IPS DF 4.7 (cell line): Measurements from ENCODE around the gene CCDC170.
"Not testable (repeated sequence)": the region's sequence is repeated elsewhere in the genome, so short reads cannot be mapped to it uniquely, and the experiment has no call there.

Experiments used
- DNase-seq: peaks from one replicate; pipeline ENCODE4 v3.0.0-alpha.2; 2013; ENCODE audit warnings: low spot score; ENCODE audit errors: extremely low read depth

Gene CCDC170

GRCh38 chr6:151544884-151545283 is 51.1 kb downstream of the CCDC170 start:
- DNase-seq = not testable (repeated sequence)

DNA sequence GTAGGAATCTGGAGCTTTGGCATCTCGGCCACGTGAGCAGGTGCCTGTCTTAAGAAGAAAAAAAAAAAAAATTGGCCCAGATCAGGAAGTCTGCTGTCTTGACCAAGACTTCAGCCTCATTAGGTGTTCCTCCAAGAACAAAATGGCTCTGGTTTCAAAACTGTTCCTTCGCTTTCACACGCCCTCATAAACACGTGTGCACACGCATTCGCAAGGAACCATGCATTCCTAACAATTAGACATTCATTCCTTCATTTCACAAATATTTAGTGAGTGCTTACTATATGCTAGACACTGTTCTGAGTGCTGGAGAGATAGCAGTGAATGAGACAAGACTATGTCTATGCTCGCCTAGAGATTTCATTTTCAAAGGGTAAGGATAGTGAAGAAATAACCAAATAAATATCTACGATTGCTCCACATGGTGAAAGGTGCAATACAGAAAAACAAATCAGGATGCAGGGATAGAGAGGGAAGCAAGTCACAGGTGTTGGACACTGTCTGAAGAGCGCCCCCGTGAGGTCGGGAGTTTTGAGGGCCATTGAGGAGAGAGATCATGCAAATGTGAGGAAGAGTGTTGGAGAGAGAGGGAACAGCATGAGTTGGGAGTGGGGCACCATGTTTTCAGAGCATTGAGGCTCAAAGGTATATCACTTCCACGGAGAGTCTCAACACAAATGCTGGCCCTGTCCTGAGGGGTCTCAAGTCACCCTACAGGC is 53.3 kb downstream of the CCDC170 start:
- DNase-seq = no peak

GRCh38 chr6:151548201-151548600 is 54.4 kb downstream of the CCDC170 start:
- DNase-seq = no peak

DNA sequence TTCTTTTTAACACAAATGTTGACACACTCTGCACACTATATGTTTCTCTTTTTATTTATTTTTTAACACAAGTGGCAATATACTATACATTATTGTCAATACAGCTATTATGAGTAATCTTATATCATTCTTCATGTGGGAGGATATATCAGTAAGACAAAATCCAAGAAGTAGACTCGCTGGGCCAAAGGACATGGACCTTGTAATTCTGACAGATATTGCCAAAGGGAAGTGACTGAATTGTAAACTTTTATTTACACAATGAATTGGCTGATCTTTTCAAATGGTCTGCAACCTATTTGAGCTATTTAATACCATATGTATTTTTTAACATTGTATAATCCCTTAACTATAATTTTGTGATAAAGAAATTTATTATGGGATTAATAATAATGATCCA is 56.0 kb downstream of the CCDC170 start:
- DNase-seq = no peak

DNA sequence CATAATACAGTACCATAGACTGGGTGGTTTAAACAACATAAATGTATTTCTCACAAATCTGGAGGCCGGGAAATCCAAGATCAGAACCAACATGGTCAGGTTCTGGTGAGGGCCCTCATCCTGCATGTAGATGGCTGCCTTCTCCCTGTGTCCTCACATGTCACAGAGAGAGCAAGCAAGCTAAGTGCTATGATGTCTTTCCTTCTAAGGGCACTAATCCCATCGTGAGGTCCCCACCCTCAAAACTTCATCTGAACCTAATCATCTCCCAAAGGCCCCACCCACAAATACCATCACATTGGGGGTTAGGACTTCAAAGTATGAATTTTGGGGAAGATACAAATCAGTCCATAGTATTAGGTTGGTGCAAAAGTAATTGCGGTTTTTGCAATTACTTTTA is 56.8 kb downstream of the CCDC170 start:
- DNase-seq = no peak

GRCh38 chr6:151551223-151551857 is 57.5 kb downstream of the CCDC170 start:
- no peak for DNase-seq

DNA sequence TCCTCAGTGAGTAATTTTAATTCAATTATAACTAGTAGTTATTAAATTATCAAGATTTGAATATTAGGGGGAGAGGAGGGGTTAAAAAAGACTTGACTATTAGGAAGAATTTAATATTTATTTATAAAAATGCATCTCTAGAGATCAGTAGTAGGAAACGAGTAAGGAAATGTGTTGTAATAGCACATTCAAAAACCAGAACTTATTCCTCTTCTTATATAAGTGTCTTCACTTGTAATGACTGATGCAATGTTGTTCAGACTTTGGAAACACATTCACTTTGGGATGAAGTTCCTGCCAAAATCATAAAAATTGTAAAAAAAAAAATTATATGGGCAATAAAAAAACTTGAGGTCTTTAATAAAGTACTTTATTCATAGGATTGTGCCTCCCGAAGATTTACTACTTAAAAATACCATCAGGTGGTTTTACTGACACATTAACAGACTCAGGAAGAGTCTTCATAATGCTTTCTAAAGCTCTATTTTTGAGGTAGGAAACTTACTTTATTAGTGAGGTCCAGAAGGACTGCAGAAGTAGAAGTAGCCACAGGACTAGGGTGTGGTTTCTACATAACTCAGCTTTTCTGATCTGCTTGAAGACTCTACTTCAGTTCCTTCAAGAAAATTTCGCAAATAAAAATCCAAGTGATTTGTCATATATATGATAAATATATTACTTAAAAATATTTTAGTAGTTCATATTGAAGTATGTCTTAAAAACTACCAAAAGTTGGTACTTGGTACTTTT is 59.8 kb downstream of the CCDC170 start:
- DNase-seq = no peak

DNA sequence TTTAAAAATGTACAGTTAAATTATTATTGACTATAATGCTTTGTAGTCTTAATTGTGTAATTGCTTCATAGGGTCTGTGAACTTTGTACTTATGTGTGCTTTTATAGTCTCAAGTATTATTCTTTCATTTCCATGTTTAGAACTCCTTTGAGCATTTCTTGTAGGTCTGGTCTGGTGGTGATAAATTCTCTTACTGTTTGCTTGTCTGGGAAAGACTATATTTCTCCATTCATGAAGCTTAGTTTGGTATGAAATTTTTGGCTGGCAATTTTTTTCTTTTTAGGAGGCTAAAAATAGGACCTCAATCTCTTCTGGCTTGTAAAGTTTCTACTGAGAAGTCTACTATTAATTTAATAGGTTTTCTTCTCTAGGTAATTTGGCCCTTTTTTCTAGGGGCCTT is 67.4 kb downstream of the CCDC170 start:
- no peak for DNase-seq

DNA sequence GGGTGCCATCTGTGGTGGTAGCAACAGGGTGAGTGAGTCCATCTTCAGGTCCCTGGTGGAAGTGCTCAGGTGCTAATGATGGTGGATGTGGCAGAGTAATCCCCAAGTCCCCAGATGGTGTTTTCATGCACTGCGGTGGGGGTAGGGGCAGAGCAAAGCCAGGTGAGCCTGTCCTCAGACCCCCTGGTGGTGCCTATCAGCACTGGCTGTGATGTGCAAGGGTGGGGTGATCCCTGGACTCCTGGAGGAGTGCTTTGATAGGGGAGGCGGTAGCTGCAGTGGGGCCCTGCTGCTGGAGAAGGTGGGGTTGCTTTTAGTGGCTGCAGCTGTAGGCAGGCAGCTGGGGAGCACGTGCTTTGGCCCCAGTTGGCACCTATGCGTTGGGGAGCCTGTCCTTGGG is 70.8 kb downstream of the CCDC170 start:
- DNase-seq = no peak

DNA sequence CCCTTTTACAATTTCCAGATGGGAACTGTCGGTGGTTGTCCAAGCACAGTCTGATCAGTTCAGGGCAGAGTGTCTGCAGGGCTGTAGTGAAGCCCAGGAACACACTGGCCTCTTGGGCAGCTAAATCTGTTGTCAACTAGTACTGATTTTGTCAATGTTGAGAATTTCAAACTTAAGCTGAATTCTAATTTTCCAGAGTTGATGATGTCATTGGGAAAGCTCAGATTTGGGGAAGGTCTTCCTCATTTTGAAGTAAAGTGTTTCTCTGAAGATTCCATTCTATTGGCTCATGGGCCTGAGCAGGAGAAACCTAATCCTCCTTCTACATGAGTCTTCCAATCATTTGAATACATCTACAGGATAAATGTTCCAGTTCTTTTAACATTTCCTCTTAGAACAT is 72.1 kb downstream of the CCDC170 start:
- DNase-seq = no peak

- DNase-seq = no peak
Observed at GRCh38 chr6:151566557-151566956, 72.7 kb downstream of the CCDC170 start.

- no peak for DNase-seq
Observed at GRCh38 chr6:151576633-151577032, 82.8 kb downstream of the CCDC170 start.

DNA sequence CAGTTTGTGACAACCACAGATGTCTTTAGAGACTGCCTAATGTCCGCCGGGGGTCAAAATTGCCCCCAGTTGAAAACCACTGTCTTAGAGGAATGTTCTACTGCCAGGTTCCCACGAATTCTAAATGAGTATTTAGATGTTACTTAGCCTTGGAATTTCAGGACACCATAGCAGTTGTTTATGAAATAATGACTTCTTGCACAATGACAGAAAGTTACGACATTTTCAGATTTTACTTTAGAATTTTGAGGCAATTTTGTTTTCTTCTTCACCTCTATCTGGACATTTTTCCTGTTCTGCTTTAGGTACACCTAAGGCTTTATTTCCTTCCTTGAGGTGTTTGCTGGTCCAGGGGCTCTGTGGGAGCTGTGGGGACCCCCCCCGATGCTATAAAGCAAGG is 83.4 kb downstream of the CCDC170 start:
- no peak for DNase-seq

DNA sequence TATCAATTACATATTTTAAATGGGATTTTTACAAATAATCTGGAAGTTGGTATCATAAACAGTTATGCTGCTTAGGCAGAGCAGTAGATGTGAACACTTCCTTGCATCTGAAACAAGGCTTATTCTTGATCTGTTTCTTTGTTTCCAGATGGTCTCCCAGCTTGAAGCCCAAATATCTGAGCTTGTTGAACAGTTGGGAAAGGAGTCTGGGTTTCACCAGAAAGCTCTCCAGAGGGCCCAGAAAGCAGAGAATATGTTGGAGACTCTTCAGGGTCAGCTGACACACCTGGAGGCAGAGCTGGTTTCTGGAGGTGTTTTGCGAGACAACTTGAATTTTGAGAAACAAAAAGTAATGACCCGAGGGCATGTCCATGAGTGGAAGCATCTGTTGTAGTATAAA is 91.9 kb downstream of the CCDC170 start:
- DNase-seq = no peak

GRCh38 chr6:151589667-151590066 is 95.8 kb downstream of the CCDC170 start:
- DNase-seq = no peak

DNA sequence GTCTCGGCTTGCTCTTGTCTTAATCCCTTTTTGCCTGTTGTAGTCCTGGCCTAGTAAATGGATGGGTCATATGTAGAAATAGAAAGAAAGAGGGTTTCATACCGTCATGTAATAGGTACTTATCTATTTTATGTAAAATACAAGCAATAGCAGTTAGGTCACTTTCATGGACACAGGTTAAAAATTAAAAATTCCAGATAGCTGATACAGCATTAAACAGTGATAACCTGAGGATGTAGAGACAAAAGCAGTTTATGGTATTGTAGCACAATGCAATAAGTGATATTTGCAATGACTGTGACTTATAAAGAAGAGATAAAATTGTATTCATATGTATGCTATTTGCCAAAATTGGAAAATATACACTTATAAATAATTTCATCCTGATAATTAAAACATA is 96.9 kb downstream of the CCDC170 start:
- no peak for DNase-seq

- DNase-seq = no peak
Observed at GRCh38 chr6:151592449-151593159, 98.8 kb downstream of the CCDC170 start.

- no peak for DNase-seq
Observed at GRCh38 chr6:151609146-151609902, 115.5 kb downstream of the CCDC170 start.

DNA sequence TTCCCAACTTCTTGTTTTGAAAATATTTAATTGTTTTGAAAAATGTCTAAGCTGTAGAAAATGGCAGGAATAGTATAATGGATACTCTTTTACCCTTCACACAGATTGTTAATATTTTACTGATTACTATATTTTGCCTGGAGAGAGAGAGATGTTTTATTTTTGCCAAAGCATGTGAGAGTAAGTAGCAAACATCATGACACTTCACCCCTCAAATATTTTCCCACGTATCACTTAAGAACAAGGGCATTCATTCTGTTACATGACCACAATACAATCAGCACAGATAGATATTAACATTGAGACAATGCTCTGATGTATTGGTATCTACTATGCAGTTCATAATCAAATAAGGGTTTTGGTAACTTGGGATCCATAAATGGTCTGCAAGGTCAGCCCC is 116.5 kb downstream of the CCDC170 start:
- DNase-seq = no peak

DNA sequence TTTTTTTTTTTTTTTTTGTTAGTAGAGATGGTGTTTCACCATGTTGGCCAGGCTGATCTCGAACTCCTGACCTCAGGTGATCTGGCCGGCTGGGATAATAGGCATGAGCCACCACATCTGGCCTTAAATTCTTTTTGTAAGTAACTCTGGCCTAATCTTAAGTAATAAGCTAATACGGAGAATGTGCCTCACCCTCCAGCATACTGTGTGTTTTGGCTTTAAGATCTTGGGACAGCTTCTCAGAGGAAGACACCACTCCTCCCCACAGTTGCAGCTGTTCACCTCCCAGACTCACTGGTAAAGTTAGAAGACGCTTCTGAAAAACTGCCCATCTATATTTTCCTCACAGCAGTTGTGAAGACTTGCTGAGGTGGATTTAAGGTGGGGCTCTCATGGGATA is 120.8 kb downstream of the CCDC170 start:
- no peak for DNase-seq

DNA sequence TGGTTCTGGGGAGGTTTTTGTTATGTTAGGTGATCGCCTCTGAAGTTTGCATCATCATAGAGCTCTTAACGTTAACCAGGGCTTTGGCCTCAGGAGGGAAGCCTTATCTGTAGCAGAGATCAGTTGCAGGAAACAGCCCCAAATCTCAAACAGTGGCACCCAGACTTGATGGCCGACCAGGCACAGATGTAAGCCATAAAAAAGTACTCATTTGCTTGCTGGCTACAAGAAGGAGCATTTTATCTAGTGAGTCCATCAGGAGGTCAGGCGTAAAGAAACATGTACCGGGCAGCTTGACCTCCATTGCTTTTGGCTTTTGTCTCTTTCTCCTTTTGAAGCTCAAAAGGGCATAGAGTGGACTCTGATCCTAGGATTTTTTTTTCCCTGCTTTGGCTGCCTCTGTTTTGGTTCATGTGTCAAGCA is 122.3 kb downstream of the CCDC170 start:
- DNase-seq = no peak
